Measurements from ENCODE around the gene KASH5.
"Not testable (repeated sequence)": the region's sequence is repeated elsewhere in the genome, so short reads cannot be mapped to it uniquely, and the experiment has no call there.

Gene KASH5

GRCh38 chr19:49441210-49441959, 53.3 kb downstream of the KASH5 start, which contains the start of gene SLC17A7:
SLC17A7 (minus strand) TSS chr19:49441527; CDS start chr19:49441379, 148 bp downstream.
- Mint-ChIP-seq H3K9me3 (no peaks in the 10 kb centered on the region), H3K4me3 (peak within 1 kb of the TSS; percentile 83), H3K36me3 (ENCODE audit: low read depth) (peaks cover 4% of the 10 kb centered on the region), H3K27me3 (ENCODE audit: low read depth) (peaks cover 60% of the 10 kb centered on the region), H3K4me1 (ENCODE audit: low read depth) (peaks cover 40% of the 10 kb centered on the region), H3K27ac (peak within 1 kb of the TSS; percentile 73)

- H3K4me1 Mint-ChIP-seq (ENCODE audit: low read depth): peaks cover 39% of the 10 kb centered on the region
- H3K36me3 Mint-ChIP-seq (ENCODE audit: low read depth): peaks cover 7% of the 10 kb centered on the region
- peak overlapping the region; percentile 73 for H3K27ac Mint-ChIP-seq
- peak overlapping the region; percentile 83 for H3K4me3 Mint-ChIP-seq
- H3K9me3 Mint-ChIP-seq: no peaks in the 10 kb centered on the region
- peaks cover 56% of the 10 kb centered on the region for H3K27me3 Mint-ChIP-seq (ENCODE audit: low read depth)
Measured at GRCh38 chr19:49441960-49442350, 53.9 kb downstream of the KASH5 start.

GRCh38 chr19:49442354-49442753, 54.3 kb downstream of the KASH5 start:
- peaks cover 39% of the 10 kb centered on the region for H3K4me1 Mint-ChIP-seq (ENCODE audit: low read depth)
- peaks cover 7% of the 10 kb centered on the region for H3K36me3 Mint-ChIP-seq (ENCODE audit: low read depth)
- H3K4me3 Mint-ChIP-seq: peak overlapping the region; percentile 83
- H3K27ac Mint-ChIP-seq: peak overlapping the region; percentile 73
- peaks cover 52% of the 10 kb centered on the region for H3K27me3 Mint-ChIP-seq (ENCODE audit: low read depth)
- no peaks in the 10 kb centered on the region for H3K9me3 Mint-ChIP-seq

DNA sequence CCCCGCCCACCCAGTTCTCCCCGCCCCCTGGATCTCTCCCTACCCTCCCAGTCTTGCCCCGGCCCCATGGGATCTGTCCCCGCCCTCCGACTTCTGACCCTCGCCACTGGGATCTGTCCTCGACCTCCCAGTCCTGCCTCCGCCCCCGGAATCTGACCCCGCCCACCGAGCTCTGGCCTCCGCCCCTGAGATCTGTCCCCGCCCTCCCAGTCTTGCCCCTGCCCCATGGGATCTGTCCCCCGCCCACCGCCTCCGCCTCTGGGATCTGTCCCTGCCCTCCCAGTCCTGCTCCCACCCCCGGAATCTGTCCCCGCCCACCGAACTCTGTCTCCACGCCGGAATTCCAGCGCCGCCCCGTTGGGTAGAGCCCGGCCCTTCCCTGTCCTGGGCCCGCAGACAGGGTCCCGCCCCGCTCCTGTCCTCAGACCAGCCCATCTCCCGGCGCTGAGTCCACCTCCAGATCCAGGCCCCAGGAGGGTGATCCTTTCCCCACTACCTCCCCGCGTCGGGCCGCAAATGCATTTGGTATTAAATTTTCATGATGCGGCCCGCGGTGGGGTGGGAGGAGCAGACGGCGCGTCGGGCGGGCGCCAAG, 54.8 kb downstream of the KASH5 start:
- H3K4me3 Mint-ChIP-seq: peak overlapping the region; percentile 83
- H3K36me3 Mint-ChIP-seq (ENCODE audit: low read depth): peaks cover 7% of the 10 kb centered on the region
- H3K9me3 Mint-ChIP-seq: no peaks in the 10 kb centered on the region
- H3K27ac Mint-ChIP-seq: peak overlapping the region; percentile 73
- H3K4me1 Mint-ChIP-seq (ENCODE audit: low read depth): peaks cover 39% of the 10 kb centered on the region
- peaks cover 47% of the 10 kb centered on the region for H3K27me3 Mint-ChIP-seq (ENCODE audit: low read depth)

DNA sequence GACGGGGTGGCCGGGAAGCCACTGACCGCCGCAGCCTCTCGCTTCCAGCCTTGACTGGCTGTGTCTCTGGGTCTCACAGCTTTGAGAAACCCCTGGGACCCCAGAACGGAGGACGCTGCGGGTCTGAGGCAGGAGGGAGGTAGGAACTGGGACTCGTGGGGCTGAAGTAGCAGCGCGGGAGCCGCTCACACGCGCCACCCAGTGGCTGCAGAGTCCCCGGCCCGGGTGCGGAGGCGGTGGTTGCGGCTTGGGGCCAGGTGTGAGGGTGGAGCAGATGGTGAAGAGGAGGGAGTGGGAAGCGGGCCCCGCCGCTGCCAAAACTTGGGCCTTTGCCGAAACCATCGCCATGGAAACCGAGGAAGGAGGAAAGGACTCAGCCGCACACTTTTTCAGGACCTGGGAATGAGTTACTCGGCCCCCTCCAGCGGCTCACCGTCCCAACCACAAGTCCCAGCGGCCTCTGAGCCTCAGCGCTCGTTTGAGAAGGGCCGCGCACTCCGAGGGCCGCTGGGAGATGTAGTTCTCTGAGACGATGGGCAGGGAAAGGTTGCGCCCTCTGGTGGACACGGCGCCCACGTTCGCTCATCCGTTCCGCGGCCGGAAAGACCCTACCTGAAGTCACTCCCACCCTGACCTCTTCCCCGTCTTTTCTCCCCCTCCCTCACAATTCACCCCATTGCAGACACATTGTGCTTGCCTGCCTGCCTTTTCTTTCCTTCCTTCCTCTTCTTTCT, 55.5 kb downstream of the KASH5 start:
- H3K4me1 Mint-ChIP-seq (ENCODE audit: low read depth): peaks cover 41% of the 10 kb centered on the region
- H3K4me3 Mint-ChIP-seq: peak overlapping the region; percentile 83
- H3K36me3 Mint-ChIP-seq (ENCODE audit: low read depth): peaks cover 12% of the 10 kb centered on the region
- peak overlapping the region; percentile 88 for H3K27ac Mint-ChIP-seq
- H3K27me3 Mint-ChIP-seq (ENCODE audit: low read depth): peaks cover 40% of the 10 kb centered on the region
- H3K9me3 Mint-ChIP-seq: no peaks in the 10 kb centered on the region

- H3K9me3 Mint-ChIP-seq: not testable (repeated sequence)
Measured at GRCh38 chr19:49444100-49444700, 56.2 kb downstream of the KASH5 start.

GRCh38 chr19:49445997-49446396, 57.9 kb downstream of the KASH5 start:
- Mint-ChIP-seq H3K4me1 (ENCODE audit: low read depth) (peaks cover 46% of the 10 kb centered on the region), H3K27ac (peak overlapping the region; percentile 26)

More at GRCh38 chr19:49444100-49444700, 56.2 kb downstream of the KASH5 start:
- peak overlapping the region; percentile 88 for H3K27ac Mint-ChIP-seq
- peaks cover 33% of the 10 kb centered on the region for H3K27me3 Mint-ChIP-seq (ENCODE audit: low read depth)
- peaks cover 17% of the 10 kb centered on the region for H3K36me3 Mint-ChIP-seq (ENCODE audit: low read depth)
- H3K4me3 Mint-ChIP-seq: peak overlapping the region; percentile 83
- H3K4me1 Mint-ChIP-seq (ENCODE audit: low read depth): peaks cover 43% of the 10 kb centered on the region

DNA sequence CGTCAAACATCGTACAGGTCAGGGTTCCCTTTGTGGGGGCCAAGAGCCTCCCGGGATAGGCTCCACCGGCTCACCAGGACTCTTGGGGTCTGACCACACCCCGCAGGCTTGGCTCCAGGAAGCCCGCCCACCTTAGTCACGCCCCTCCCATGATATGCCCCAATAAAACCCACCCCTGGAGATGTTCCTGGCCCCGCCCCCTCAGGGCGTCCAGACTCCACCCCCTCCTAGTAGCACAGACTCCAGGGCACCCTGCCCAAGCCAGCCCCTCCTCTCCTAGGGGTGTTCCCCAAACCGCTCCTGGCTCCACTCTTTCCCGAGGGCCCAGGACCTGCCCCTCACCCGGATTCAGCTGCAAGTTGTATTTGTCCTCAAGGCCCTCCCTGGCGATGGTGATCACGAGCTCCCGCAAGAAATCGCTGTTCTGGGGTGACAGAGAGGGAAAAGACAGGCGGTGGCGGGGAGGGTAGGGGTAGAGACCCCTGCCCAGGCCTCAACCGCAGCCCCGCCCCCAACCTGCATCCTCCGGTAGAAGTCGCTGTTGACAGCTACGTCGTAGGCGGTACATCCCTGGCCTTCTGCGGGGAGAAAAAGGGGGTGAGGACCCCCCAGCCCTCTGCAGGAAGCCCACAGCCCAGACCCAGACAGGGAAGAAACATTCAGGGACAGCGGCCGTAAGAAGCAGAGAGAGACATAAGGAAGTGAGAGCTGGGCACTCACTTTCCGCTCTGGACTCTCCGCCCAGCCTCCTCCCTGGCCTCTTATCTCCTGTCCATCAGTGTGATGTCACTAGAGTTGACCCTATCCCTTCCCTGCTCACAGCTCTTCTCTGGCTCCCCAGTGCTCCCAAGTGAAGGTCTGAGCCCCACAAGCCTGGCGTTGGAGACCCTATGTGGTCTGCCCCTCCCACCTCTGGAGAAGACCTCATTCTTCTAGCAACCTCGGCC, 59.7 kb downstream of the KASH5 start:
- Mint-ChIP-seq H3K9me3 (no peaks in the 10 kb centered on the region), H3K4me3 (no peak overlapping the region), H3K36me3 (ENCODE audit: low read depth) (peaks cover 34% of the 10 kb centered on the region), H3K27me3 (ENCODE audit: low read depth) (peaks cover under 1% of the 10 kb centered on the region), H3K27ac (no peak overlapping the region), H3K4me1 (ENCODE audit: low read depth) (peaks cover 45% of the 10 kb centered on the region)

More at GRCh38 chr19:49445997-49446396, 57.9 kb downstream of the KASH5 start:
- Mint-ChIP-seq H3K36me3 (ENCODE audit: low read depth) (peaks cover 29% of the 10 kb centered on the region), H3K4me3 (no peak overlapping the region), H3K27me3 (ENCODE audit: low read depth) (peaks cover 16% of the 10 kb centered on the region), H3K9me3 (no peaks in the 10 kb centered on the region)

DNA sequence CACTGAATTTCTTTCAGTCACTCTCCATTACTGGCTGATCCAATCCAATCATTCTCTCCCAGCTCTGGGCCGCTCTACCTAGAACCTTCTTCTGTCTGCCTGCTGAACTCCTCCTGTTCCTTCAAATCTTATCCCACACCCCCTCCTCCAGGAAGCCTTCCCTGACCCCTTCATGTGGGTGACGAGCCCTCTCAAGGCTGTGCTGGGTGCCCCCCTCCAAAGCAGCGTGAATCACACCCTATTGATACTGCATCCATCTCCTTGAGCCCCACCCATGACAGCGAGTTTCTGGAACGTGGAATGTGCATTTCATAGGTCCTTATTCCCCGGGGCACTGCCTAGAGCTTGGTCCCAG, 60.4 kb downstream of the KASH5 start:
- H3K9me3 Mint-ChIP-seq: no peaks in the 10 kb centered on the region
- peaks cover 34% of the 10 kb centered on the region for H3K36me3 Mint-ChIP-seq (ENCODE audit: low read depth)
- H3K27me3 Mint-ChIP-seq (ENCODE audit: low read depth): no peaks in the 10 kb centered on the region
- H3K4me3 Mint-ChIP-seq: peak overlapping the region; percentile 51
- H3K4me1 Mint-ChIP-seq (ENCODE audit: low read depth): peaks cover 47% of the 10 kb centered on the region
- no peak overlapping the region for H3K27ac Mint-ChIP-seq

GRCh38 chr19:49450405-49450804, 62.4 kb downstream of the KASH5 start:
- peaks cover 38% of the 10 kb centered on the region for H3K4me1 Mint-ChIP-seq (ENCODE audit: low read depth)
- no peaks in the 10 kb centered on the region for H3K9me3 Mint-ChIP-seq
- peaks cover 34% of the 10 kb centered on the region for H3K36me3 Mint-ChIP-seq (ENCODE audit: low read depth)
- no peaks in the 10 kb centered on the region for H3K27me3 Mint-ChIP-seq (ENCODE audit: low read depth)
- H3K27ac Mint-ChIP-seq: peak overlapping the region; percentile 16
- peak overlapping the region; percentile 99 for H3K4me3 Mint-ChIP-seq

GRCh38 chr19:49451430-49452181, 63.6 kb downstream of the KASH5 start, which contains the start of gene PIH1D1:
PIH1D1 (minus strand) TSS chr19:49451814; CDS start chr19:49451574, 240 bp downstream.
- Mint-ChIP-seq H3K4me3 (peak within 1 kb of the TSS; percentile 99), H3K27me3 (ENCODE audit: low read depth) (no peaks in the 10 kb centered on the region), H3K27ac (peak within 1 kb of the TSS; percentile 100), H3K36me3 (ENCODE audit: low read depth) (peaks cover 30% of the 10 kb centered on the region), H3K9me3 (no peaks in the 10 kb centered on the region), H3K4me1 (ENCODE audit: low read depth) (peaks cover 36% of the 10 kb centered on the region)

- Mint-ChIP-seq H3K27me3 (ENCODE audit: low read depth) (no peaks in the 10 kb centered on the region), H3K4me3 (peak within 1 kb of the TSS; percentile 99), H3K9me3 (no peaks in the 10 kb centered on the region), H3K4me1 (ENCODE audit: low read depth) (peaks cover 37% of the 10 kb centered on the region), H3K36me3 (ENCODE audit: low read depth) (peaks cover 30% of the 10 kb centered on the region), H3K27ac (peak within 1 kb of the TSS; percentile 100)
Measured at GRCh38 chr19:49453013-49453756, 65.1 kb downstream of the KASH5 start, which contains the start of gene ALDH16A1. ALDH16A1 (plus strand) TSS chr19:49453225; CDS start chr19:49453332, 107 bp downstream.
